Measurements from ENCODE around the gene CYP2C8.
"Not testable (repeated sequence)": the region's sequence is repeated elsewhere in the genome, so short reads cannot be mapped to it uniquely, and the experiment has no call there.

CYP2C8 gene

DNA sequence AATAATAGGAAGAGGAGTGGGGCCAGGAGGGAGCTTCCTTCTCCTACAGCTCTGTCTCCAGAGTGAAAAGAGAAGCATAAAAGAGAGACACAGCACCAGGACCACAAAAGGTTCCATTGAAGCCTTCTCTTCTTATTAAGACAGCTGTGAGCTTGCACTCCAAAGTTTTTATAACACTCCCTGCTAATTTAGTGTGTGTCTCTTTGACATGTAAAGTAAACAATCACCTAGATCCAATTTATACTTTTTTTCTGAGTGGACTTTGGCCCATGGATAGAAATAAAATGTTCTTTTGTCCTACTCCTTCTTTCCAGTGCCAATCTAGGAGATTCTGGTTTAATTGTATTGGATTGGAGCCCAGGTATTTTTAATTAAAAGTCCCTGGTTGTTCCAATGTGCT, at the start of gene CYP2C8:
TSS of gene CYP2C8 (minus strand) at position 212 of the 400 bp plus-strand sequence. CDS start at position 117, 95 bp downstream.
- DNase-seq (ENCODE audit: low spot score): no peak

DNA sequence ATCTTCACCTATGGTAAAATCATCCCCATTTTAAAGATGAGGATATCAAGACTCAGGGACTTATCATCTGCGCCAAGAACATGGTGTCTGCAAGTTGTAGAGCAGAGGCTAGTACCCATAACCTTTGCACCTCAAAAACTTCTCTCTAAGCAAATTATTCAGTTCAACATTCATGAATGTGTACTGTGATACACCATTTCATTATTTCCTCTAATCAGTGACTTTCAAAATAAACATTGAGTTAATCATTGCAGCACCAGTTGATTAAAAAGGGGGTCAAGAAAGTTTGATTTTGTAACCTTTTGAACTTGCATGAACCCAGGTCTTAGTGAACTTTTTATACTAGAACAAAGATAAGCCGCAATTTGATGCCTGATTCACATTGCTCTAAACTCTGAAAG, 47.6 kb upstream of the CYP2C8 start:
- DNase-seq (ENCODE audit: low spot score): no peak

DNA sequence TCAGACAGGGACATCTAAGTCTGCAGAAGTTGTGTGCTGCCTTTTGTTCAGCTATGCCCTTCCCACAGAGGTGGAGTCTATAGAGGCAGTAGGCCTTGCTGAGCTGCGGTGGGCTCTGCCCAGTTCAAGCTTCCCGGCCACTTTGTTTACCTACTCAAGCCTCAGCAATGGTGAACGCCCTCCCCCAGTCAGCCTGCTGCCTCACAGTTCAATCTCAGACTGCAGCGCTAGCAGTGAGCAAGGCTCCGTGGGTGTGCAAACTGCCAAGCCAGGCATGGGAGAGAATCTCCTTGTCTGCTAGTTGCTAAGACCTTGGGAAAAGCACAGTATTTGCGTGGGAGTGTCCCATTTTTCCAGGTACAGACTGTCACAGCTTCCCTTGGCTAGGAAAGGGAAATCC, 41.5 kb upstream of the CYP2C8 start:
- not testable (repeated sequence) for DNase-seq (ENCODE audit: low spot score)

DNA sequence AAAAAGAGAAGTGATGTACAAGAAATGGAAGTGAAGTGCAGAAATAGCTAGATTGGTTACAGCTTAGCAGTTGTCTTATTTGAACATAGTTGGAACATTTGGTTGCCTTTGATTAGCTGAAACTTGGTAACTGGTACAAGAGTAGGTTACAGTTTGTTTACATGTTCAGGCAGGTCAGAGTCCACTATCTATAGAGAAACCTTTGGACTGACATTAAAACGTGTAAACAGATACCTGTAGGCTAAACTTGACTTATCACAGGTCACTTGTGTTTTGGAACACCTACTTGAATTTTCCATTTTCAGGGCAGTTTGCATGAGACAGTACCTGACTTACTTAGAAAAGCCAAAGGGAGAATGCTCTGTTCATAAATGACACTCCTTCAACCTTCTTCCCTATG, 28.5 kb upstream of the CYP2C8 start:
- no peak for DNase-seq (ENCODE audit: low spot score)

DNA sequence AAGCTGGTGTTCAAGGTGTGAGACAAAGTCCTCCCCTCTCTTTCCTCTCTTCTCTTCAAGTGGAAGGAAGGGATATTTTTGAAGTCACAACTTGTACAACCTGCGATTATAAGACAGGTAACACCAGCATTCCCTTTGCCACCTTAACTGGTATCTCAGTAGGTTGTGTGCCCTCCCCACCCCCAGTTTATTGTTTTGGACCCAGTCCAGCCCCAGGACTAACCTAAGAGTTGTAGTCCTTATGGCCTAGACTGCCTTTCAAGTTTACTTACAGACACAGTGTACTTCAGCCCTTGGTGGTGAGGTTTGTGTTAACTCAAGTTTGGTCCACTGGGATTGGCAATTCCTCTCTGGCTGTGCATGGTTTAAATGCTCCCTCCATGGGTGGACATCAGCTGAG, 26.8 kb upstream of the CYP2C8 start:
- no peak for DNase-seq (ENCODE audit: low spot score)

DNA sequence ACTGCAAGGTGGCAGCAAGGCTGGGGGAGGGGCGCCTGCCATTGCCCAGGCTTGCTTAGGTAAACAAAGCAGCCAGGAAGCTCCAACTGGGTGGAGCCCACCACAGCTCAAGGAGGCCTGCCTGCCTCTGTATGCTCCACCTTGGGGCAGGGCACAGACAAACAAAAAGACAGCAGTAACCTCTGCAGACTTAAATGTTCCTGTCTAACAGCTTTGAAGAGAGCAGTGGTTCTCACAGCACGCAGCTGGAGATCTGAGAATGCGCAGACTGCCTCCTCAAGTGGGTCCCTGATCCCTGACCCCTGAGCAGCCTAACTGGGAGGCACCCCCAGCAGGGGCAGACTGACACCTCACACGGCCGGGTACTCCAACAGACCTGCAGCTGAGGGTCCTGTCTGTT, 10.3 kb upstream of the CYP2C8 start:
- DNase-seq (ENCODE audit: low spot score): not testable (repeated sequence)

DNA sequence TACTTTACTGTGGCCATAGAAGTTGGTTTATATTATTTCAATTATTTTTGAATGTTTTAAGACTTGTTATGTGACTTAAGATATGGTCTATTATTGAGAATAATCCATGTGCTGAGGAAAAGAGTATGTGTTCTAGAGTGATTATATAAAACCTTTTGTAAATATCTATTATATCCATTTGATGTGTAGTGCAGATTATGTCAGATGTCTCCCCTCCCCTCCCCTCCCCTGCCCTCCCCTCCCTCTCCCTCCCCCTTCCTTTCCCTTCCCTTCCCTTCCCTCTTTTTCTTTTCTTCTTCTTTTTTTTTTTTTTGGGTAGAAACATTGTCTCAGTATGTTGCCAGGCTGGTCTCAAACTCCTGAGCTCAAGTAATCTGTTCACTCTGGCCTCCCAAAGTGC, 8.3 kb upstream of the CYP2C8 start:
- no peak for DNase-seq (ENCODE audit: low spot score)

DNA sequence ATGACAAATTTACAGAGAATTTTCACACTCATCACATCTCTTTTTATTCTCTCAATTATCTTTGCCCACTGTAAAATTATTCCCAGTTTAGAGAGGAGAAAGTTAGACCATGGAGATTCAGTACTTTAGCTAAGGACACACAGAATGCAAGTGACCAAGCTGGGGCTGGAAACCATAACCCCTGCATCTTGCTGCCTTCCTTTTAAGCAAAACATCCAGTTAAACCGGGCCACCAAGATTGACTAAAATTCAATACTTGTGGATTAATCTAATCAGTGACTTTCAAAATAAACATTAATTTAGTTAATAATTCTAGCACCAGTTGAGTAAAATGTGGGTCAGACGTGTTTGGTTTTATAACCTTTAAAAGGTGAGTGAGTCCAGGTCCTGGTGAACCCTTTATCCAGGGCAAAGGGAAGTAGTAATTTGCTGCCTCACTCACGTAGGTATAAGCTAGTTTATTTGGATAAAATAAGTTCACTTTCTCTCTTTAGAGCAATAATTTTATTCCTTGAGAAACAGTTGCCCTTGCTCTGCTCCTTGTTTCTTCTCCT, 1.9 kb upstream of the CYP2C8 start:
- no peak for DNase-seq (ENCODE audit: low spot score)

DNA sequence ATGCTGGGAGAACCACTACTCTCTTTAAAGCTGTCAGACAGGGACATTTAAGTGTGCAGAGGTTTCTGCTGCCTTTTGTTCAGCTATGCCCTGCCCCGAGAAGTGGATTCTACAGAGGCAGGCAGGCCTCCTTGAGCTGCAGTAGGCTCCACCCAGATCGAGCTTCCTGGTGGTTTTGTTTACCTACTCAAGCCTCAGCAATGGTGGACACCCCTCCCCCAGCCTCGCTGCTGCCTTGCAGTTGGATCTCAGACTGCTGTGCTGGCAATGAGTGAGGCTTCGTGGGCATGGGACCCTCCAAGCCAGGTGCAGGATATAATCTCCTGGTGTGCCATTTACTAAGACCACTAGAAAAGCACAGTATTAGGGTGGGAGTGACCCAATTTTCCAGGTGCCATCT, 5.2 kb downstream of the CYP2C8 start:
- DNase-seq (ENCODE audit: low spot score): not testable (repeated sequence)

DNA sequence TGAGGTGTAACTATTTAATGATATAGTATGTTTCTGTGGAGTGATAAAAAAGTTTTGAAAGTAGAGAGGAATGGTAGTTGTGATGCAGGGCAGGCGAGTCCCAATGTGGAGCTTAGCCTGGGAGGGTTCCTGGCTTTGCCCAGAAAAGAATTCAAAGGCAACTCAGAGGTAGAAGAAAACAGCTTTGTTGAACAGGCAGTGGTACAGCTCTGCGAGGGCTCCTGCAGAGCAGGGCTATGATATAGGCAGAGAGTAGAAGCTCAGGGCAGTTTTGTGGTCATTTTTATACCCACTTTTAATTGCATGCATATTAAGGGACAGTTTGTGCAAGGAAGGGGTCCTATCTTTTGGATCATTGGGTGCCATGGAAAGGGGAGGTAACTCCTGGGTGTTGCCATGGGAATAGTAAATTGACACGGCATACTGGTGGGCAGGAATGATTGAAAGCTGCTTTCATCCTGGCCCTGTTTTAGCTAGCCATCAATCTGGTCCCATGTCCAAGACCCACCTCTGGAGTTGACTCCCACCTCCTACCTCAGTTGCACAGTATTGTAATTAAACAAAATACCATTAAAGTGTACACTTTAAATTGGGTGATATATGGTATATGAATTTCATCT, 12.4 kb downstream of the CYP2C8 start:
- DNase-seq (ENCODE audit: low spot score): no peak

DNA sequence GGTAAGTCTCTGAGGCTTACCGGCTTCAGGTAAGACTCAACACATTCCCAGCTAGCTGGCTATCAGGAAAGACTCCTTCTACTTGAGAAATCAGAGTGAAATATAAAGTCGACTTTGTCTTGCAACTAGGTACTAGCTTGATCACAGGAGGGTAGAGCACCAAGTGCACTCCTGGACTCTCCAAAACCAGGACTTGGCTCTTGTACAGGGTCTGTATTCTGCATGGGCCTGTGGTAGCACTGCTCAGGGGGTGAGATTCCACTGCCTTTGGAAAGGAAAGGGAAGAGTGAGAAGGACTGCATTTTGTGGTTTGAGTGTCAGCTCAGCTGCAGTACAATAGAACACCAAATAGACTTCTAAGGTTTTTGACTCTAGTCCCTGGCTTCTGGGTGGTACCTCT, 19.4 kb downstream of the CYP2C8 start:
- no peak for DNase-seq (ENCODE audit: low spot score)

DNA sequence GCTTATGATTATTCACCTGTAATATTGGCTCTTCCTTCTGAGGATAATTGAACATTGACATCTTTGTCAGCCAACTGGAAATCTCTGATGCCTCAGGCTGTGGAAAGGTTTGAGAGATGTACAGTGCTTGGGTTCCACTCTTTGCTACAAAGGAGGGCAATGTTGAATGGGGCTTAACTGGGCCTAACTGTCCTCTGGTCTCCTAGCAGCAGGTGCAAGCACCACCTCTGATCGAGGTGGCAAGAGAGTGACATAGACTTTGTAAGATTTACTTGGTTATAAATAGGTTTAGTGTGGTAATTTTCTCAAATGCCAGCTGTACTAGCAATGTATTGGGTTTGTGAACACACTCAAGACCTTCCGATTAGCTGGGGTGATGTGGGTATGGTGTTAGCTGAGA, 21.1 kb downstream of the CYP2C8 start:
- DNase-seq (ENCODE audit: low spot score): no peak

DNA sequence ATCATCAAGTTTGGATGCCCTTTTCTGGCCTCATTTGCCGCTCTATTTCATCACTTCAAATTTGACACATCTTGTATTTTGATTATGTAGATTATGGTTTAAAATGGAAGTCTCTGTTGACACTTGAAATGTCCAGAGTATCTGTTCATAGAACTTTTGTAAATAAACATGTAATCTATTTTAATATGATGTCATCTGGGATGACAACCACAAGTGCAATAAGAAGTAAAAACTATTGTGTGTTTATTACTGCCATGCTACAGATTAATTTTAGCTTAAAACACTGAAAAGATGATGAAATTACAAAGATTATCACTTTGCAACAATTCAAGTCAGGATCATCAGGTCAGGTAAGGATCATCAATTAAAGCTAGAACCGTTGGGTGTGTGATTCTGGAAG, 30.0 kb downstream of the CYP2C8 start:
- DNase-seq (ENCODE audit: low spot score): no peak

DNA sequence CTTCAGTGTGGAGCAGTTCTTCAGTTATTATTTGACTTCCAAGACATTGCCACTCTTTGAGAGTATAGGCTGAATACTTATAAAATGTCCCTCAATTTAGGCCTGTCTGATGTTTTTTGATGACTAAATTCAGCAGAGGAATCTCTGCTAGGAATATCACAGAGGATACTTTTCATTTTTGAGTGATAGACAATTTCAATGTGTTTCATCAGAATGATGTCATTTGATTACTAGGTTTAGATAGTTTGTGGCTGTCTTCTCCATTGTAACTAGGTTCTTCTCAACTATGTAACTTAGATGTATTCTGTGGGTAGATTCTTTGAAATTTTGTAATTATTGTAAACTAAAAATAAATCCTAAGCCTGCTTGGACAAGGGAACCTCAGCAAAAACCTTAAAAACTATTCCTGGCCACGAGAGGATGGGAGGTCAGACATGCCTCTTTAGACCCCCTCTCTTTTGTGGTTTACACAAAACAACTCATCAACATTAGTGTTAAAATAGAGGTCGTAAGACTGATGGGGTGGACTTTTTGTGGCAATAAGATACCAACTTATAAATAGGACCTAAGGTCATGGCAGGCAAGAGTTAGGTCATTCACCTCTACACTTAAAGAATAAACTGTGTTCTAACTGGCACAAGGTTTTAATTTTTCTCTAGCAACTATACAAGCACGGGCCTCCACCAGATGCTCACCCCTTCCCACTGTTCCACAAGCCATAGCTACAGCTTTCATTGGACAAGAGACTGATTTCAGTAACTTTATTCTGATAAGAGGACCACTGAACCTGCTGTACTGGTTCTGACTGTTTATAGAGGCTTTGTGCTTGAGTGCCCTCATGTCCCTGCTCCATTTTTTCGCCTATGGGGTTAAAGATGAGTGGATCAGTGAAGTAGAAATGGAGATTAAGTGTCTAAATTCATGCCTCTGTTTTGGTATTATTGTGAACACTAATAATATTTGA, 33.7 kb downstream of the CYP2C8 start:
- no peak for DNase-seq (ENCODE audit: low spot score)

DNA sequence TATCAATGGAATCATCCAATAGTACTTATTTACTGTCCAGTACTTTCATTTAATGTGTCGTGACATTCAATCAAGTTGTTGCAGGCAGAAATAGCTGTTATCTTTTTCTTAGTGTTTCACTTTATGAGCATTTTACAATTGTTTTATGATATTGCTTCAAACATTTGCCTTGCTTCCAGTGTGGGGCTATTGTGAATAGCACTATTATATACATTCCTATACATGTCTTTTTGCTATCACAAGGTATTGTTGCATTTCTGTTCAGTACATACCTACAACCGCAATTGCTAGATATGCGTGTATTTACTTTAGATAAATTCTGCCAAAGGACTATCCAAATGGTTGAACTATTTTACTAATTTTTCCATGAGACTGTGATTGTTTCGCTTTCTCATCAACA, 34.9 kb downstream of the CYP2C8 start:
- no peak for DNase-seq (ENCODE audit: low spot score)

DNA sequence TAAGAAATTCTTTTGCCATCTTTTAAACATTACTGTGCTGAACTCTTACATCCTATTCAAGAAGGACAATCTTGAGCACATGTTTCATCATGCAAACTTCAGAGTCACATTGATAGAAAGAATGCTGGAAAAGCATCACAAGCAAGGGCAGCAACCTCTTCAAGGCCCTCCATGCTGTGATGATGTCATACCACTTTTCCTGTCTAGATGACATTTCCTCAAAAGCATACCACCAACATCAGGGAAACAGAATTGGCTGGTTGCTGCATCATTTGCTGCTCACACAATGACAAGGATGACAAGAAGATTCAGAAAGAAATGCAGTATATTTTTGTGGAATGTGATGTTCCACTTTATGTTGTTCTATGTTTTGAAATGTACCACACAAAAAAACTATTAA, 37.6 kb downstream of the CYP2C8 start:
- DNase-seq (ENCODE audit: low spot score): no peak

DNA sequence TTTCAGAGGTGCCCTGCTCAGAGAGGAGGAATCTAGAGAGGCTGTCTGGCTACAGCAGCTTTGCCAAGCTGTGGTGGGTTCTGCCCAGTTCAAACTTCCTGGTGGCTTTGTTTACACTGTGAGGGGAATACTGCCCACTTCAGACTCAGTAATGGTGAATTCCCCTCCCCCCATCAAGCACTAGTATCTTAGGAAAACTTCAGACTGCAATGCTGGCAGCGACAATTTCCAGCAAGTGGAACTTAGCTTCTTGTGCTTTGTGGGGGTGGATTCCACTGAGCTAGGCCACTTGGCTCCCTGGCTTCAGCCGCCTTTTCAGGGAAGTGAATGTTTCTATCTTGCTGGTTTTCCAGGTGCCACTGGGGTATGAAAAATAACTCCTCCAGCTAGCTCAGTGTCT, 42.8 kb downstream of the CYP2C8 start:
- no peak for DNase-seq (ENCODE audit: low spot score)

DNA sequence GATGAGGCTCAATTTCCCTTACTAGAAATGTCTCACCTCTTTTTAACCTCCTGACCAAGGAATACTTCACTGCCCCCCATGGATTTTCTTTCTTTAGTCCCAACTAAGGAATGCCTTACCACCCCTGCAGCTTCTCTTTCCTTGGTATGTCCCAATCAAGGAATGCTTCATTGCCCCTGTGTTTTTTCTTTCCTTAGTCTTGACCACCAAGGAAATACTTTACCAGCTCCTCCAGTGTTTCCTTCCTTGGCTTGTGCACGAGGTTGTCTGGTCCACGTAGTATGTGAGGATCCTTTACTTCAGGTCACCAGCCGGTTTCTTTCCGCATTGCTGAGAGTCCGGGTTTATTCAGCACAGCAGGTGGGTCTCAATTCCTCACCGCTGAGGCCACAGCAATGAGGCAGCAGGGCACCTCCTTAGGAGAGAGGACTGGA, 71.5 kb downstream of the CYP2C8 start:
- DNase-seq (ENCODE audit: low spot score): no peak

DNA sequence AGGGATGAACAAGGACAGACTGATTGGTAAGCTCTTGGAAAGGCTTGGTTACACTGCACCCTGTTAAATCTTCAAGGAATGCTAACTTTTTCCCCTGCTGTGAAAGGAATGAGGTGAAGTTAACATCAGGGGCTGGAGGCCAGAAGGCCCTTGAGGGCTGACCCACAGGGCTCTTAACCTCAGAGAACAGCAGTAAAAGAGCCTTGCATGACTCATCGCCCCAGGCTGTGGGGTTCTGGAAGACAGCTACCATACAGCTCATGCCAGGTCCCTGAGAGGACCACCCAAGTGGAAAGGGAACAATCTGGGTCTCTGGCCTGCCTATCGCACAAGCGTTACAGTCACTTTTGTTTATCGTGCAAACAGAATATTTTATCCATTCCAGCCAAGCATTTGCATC, 76.5 kb downstream of the CYP2C8 start:
- no peak for DNase-seq (ENCODE audit: low spot score)

DNA sequence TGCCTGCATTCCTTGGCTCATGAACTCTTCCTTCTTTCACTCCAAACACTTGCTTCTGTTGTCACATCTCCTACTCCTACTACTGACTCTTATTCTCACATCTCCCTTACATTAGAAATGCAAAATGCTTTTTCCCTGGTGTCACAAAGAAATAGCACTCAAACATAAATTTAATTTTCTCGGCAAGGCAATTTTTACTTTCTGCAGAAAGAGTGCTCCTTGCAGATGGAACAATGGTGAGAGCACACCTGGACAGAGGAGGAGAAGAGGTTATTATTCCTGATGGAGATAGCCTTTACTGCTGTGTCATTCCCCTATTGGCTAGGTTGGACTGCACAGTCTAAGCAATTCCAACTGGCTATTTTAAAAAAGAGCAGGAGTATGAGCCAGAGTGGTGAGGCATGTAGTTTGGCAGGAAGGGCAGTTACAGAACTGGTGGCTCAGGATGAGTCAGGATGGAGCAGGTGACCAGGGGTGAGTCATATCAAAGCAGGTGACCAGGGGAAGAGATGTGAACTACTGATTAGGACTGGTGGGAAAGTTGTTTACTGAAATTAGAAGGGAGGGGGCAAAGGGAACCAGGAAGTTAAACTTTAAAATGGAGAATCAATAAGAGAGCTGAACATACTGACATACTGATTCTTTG, 77.9 kb downstream of the CYP2C8 start:
- no peak for DNase-seq (ENCODE audit: low spot score)

DNA sequence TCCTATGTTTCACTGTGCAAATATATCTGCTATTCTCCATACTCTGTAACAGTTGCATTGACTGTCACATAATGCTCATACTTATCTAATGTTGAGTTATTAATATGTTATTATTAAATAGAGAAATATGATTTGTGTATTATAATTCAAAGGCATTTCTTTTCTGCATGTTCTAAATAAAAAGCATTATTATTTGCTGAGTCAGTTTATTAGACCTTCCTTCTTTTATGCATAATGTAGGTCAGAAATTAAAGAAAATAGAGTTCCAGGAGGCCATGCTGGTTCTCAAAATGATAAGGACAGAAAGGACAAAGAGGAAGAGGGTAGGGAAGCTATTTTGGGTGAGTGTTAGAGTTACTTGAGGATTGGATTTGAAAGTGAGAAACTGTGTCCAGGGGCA, 80.1 kb downstream of the CYP2C8 start:
- DNase-seq (ENCODE audit: low spot score): no peak
